ENCODE measurements around the gene TCHP.

TCHP gene

DNA sequence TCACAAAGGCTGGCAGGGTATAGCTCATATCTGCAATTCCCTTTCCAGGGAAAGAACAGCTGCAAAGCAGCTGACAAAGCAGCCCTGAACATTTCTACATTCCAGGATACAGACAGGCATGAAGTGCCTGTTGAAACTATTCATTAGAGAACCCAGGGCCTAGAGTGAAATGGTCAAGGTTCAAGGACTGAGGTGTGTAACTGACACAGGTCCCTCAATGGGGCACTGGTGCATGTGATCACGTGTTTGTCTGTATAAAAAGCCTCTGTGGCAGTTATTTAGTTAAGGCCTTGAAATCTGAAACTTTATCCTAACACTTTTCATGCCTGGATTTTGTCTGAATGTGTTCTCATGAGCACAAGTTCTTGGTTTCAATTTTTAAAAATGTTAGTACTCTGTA, 49.0 kb downstream of the TCHP start:
- no peaks in the 10 kb centered on the region for H3K9me3 ChIP-seq
- 0 out of 2 replicates have a peak, but pooled peaks cover 2% of the 10 kb centered on the region for H3K4me1 ChIP-seq
- DNase-seq: no peak
- peaks cover 25% of the 10 kb centered on the region for H3K36me3 ChIP-seq
- H3K4me3 ChIP-seq (ENCODE audit: low read depth, low read length): no peak overlapping the region
- TF ChIP-seq, protein P1, sequence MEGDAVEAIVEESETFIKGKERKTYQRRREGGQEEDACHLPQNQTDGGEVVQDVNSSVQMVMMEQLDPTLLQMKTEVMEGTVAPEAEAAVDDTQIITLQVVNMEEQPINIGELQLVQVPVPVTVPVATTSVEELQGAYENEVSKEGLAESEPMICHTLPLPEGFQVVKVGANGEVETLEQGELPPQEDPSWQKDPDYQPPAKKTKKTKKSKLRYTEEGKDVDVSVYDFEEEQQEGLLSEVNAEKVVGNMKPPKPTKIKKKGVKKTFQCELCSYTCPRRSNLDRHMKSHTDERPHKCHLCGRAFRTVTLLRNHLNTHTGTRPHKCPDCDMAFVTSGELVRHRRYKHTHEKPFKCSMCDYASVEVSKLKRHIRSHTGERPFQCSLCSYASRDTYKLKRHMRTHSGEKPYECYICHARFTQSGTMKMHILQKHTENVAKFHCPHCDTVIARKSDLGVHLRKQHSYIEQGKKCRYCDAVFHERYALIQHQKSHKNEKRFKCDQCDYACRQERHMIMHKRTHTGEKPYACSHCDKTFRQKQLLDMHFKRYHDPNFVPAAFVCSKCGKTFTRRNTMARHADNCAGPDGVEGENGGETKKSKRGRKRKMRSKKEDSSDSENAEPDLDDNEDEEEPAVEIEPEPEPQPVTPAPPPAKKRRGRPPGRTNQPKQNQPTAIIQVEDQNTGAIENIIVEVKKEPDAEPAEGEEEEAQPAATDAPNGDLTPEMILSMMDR (IDR thresholded peaks at IDR 0.05; ENCODE audit: low read depth, low read length): no peak
- no peaks in the 10 kb centered on the region for H3K27me3 ChIP-seq

DNA sequence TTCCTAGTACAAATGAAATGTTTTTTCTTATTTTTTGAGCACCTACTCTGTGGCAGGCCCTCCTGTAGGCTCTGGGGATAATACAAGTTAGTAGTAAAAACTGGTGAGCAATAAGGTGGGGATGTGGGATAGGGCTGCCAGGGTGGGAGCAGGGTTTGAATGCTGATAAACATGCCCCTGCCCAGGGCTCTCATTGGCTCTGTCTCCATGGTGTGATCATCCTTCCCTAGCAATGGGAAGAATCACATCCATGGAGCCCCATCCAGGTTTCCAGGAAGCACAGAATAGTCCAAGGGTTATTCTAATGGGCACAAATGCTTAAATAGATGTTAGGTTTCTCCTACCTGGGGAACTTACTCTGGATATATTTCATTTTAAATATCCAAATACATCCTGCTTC, 50.6 kb downstream of the TCHP start:
- DNase-seq: no peak
- TF ChIP-seq, protein P1 (IDR thresholded peaks at IDR 0.05; ENCODE audit: low read depth, low read length): no peak
- Histone ChIP-seq H3K4me1 (0 out of 2 replicates have a peak, but pooled peaks cover 2% of the 10 kb centered on the region), H3K9me3 (no peaks in the 10 kb centered on the region), H3K27me3 (no peaks in the 10 kb centered on the region), H3K4me3 (ENCODE audit: low read depth, low read length) (no peak overlapping the region), H3K36me3 (peaks cover 25% of the 10 kb centered on the region)

DNA sequence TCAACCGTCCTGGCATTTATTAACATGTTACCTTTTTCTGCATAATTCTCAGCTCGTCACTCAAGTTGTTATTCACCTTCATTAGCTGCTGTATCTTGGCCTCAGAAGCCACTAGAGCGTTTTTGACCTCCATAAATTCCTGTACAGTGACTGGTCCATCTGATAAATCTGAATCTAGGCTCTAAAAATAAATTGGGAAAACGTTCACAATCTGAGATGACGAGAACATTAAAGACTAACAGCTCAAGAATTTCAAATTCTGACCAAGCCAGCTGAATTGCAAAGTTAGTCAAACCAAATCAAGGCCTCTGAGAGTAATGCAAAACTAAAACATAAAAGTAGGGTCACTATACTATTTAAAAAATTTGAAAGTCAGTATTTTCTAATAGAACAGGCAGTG, 51.1 kb downstream of the TCHP start:
- Histone ChIP-seq H3K9me3 (no peaks in the 10 kb centered on the region), H3K4me3 (ENCODE audit: low read depth, low read length) (no peak overlapping the region), H3K27me3 (no peaks in the 10 kb centered on the region), H3K4me1 (0 out of 2 replicates have a peak, but pooled peaks cover 2% of the 10 kb centered on the region), H3K36me3 (peaks cover 25% of the 10 kb centered on the region)
- TF ChIP-seq, protein P1 (IDR thresholded peaks at IDR 0.05; ENCODE audit: low read depth, low read length): no peak
- no peak for DNase-seq

DNA sequence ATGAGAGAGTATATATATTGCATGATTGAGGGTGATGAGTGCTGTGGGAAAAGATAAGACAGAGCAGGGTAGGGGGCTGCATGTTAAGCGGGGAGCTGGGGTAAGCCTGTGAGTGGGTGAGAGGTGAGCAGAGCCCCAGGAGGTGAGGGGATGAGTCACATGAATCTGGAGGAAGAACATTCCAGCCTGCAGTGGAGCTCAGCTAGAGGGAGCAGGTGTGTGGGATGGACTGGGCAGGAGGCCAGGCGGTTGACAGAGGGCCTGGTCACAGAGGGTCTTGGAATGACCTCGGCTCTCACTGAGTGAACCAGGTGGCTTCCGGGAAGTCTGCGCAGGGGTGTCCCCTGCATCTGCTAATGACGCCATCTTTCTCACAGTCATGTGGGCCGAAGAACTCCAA, 51.7 kb downstream of the TCHP start:
- Histone ChIP-seq H3K9me3 (no peaks in the 10 kb centered on the region), H3K27me3 (no peaks in the 10 kb centered on the region), H3K36me3 (peaks cover 25% of the 10 kb centered on the region), H3K4me3 (ENCODE audit: low read depth, low read length) (no peak overlapping the region), H3K4me1 (0 out of 2 replicates have a peak, but pooled peaks cover 2% of the 10 kb centered on the region)
- TF ChIP-seq, protein P1 (IDR thresholded peaks at IDR 0.05; ENCODE audit: low read depth, low read length): no peak
- peak; percentile 22 for DNase-seq

DNA sequence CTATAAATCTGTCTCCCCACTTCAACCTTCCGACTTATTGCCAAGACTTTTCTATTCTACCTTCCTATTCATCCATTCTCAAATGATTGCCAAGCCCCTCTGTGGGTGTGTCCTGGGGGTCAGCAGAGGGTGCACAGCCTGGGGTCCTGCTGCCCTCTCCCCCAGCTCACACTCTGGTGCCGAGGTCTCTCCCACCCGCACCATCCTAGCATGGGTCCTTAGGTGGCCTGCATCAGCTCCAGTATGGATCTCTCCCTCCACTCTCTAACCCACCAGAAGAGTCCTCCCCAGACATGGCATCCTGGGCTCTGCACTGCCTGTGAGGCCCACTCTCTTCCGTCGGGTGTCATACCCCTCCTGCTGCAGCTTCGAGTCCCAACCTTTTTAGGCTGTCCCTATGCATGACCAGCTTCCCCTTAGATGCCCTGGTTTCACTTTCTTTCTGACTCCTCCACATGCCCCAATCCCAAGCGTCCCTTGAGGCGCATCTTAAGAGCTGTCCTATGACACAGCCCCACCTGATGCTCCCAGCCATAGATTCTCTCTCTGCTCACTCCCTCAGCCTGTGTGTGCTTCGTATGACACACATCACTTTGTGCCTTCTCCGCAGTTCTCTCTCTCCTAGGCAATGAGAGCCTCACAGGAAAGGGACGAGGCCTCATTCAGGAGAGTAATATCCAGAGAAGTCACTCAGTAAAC, 52.2 kb downstream of the TCHP start:
- Histone ChIP-seq H3K4me1 (0 out of 2 replicates have a peak, but pooled peaks cover 2% of the 10 kb centered on the region), H3K4me3 (ENCODE audit: low read depth, low read length) (no peak overlapping the region), H3K36me3 (peaks cover 21% of the 10 kb centered on the region), H3K27me3 (no peaks in the 10 kb centered on the region), H3K9me3 (no peaks in the 10 kb centered on the region)
- DNase-seq: no peak
- TF ChIP-seq, protein P1 (IDR thresholded peaks at IDR 0.05; ENCODE audit: low read depth, low read length): no peak

DNA sequence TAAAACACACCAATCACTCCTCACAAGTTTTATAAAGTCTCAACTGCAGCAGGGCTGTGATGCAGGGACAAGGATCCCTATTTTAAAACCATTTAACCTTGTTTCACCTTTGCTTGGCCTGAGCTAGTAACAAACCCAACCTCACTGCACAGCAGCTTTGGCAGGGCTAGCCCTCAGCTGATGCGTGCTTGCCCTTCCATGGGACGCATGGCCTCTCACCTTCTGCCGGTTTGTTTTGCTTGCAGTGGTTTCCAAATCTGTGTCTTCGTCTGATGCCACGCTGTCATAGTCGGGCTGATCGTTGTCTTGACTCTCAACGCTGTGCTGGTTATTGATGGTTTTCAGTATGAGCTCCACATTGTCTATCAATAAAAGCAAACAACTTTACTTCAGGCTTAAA, 52.8 kb downstream of the TCHP start:
- Histone ChIP-seq H3K27me3 (no peaks in the 10 kb centered on the region), H3K4me1 (0 out of 2 replicates have a peak, but pooled peaks cover 2% of the 10 kb centered on the region), H3K4me3 (ENCODE audit: low read depth, low read length) (no peak overlapping the region), H3K9me3 (no peaks in the 10 kb centered on the region), H3K36me3 (peaks cover 21% of the 10 kb centered on the region)
- TF ChIP-seq, protein P1 (IDR thresholded peaks at IDR 0.05; ENCODE audit: low read depth, low read length): no peak
- DNase-seq: no peak
